Transverse colon (tissue), 4 donors: ENCODE results near the gene CLDN14. TPM values are rescaled to one million over a fixed set of nuclear protein-coding genes. Genes with fewer than 3 reads are reported as not detected.

Experiments used
- DNase-seq: peaks from one replicate; pipeline ENCODE4 v3.0.0-alpha.2; 2019
- H3K27ac ChIP-seq, 4 donors: fragments of 200-600 bp; sonication (generic); 2 replicates each; pipeline ENCODE4 v1.5.1; 2016 to 2018; ENCODE audit warnings: inconsistent platforms in 4 of 4
- H3K27me3 ChIP-seq: fragments of 200-600 bp; sonication (generic); 2 replicates; pipeline ENCODE4 v1.5.1; 2017; ENCODE audit warnings: inconsistent platforms
- H3K36me3 ChIP-seq, 4 donors: fragments of 200-600 bp; sonication (generic); 2 replicates each; pipeline ENCODE4 v1.5.1; 2017 to 2019; ENCODE audit warnings: inconsistent platforms in 4 of 4
- H3K4me1 ChIP-seq, 4 donors: fragments of 200-600 bp; sonication (generic); 2 replicates each; pipeline ENCODE4 v1.5.1; 2017 to 2020; ENCODE audit warnings: inconsistent platforms in 4 of 4
- H3K4me3 ChIP-seq, 4 donors: fragments of 200-600 bp; sonication (generic); 1 replicate in 1 of 4; 2 replicates in 3 of 4; pipeline versions ENCODE4 v1.5.1 to v1.6.1; 2017 to 2019; ENCODE audit warnings: inconsistent platforms in 4 of 4
- H3K9me3 ChIP-seq, 2 donors: fragments of 200-600 bp; sonication (generic); 2 replicates each; pipeline ENCODE4 v1.5.1; 2017 to 2019; ENCODE audit warnings: inconsistent platforms in 2 of 2
- EP300 ChIP-seq: sonication (generic); formaldehyde crosslinking; IDR thresholded peaks from one replicate; pipeline ENCODE4 v1.6.1; 2017; ENCODE audit warnings: antibody characterized with exemption, low read depth
- POLR2A ChIP-seq: fragments of 450-650 bp; IDR thresholded peaks from one replicate; pipeline ENCODE4 v1.6.1; 2016; ENCODE audit warnings: antibody characterized with exemption, mild to moderate bottlenecking, moderate library complexity
- POLR2AphosphoS5 ChIP-seq, 3 donors: sonication (generic); formaldehyde crosslinking; IDR thresholded peaks; one replicate each; pipeline ENCODE4 v1.6.1; 2016; ENCODE audit warnings: antibody characterized with exemption in 3 of 3
- WGBS, 2 donors: methylation state at CpG; one replicate each; pipeline ENCODE4 v1.1.5; 2018; ENCODE audit warnings: low coverage in 1 of 2; 5-methylcytosine and 5-hydroxymethylcytosine counted together
- in situ Hi-C, 4 donors: fragments of 200-750 bp; cut with MboI; loops; one replicate each; pipeline versions ENCODE4 v1.15.0 to v1.15.1; 2017; ENCODE audit warnings: low sequenced_read_pairs in 3 of 4, low pct_ligation_motif_present in 1 of 4, low pct_unique_long_range_greater_than_20kb in 1 of 4
- intact Hi-C: fragments of 100-400 bp; cut with DNase I; formaldehyde crosslinking; loops from one replicate; pipeline ENCODE4 v1.15.1; 2023; ENCODE audit warnings: low total_unique reads
- total RNA-seq, 4 donors: library from RNA; depleted of rRNA; stranded (reverse); fragments of >200 nt; gene quantifications; one replicate each; pipeline ENCODE4 v1.1.0, GENCODE V29; 2016
- TF ChIP-seq, protein P1 (sequence below), 5 experiments: fragments of 200-600 bp in 3 of 5; fragments of 450-650 bp in 2 of 5; sonication (generic) in 3 of 5; IDR thresholded peaks; 1 replicate in 2 of 5; 2 replicates in 3 of 5; pipeline ENCODE4 v1.5.1; 2016 to 2017; ENCODE audit warnings: antibody characterized with exemption in 5 of 5, inconsistent platforms in 3 of 5, mild to moderate bottlenecking in 2 of 5, moderate library complexity in 1 of 5

CLDN14 gene
- total RNA-seq, 4 donors from 2014 or later: not detected

- Histone ChIP-seq H3K4me3 (no peak overlapping the region), H3K27ac (no peak overlapping the region), H3K9me3 (no peaks in the 10 kb centered on the region), H3K27me3 (no peaks in the 10 kb centered on the region), H3K4me1 (no peaks in the 10 kb centered on the region), H3K36me3 (no peaks in the 10 kb centered on the region)
- in situ Hi-C loops (no loop called here), intact Hi-C loops (no loop called here)
- no peak for TF ChIP-seq POLR2A
- TF ChIP-seq EP300: no peak
- no peak for TF ChIP-seq POLR2AphosphoS5 (IDR thresholded peaks at IDR 0.05)
- TF ChIP-seq, protein P1, sequence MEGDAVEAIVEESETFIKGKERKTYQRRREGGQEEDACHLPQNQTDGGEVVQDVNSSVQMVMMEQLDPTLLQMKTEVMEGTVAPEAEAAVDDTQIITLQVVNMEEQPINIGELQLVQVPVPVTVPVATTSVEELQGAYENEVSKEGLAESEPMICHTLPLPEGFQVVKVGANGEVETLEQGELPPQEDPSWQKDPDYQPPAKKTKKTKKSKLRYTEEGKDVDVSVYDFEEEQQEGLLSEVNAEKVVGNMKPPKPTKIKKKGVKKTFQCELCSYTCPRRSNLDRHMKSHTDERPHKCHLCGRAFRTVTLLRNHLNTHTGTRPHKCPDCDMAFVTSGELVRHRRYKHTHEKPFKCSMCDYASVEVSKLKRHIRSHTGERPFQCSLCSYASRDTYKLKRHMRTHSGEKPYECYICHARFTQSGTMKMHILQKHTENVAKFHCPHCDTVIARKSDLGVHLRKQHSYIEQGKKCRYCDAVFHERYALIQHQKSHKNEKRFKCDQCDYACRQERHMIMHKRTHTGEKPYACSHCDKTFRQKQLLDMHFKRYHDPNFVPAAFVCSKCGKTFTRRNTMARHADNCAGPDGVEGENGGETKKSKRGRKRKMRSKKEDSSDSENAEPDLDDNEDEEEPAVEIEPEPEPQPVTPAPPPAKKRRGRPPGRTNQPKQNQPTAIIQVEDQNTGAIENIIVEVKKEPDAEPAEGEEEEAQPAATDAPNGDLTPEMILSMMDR (IDR thresholded peaks at IDR 0.05): no peak
- DNase-seq: no peak
- WGBS, 2 donors: 69 to 73% methylated on average over 3 to 4 of the region's 4 CpGs
Observed at GRCh38 chr21:36454706-36455105, 25.2 kb downstream of the CLDN14 start.

GRCh38 chr21:36454093-36454531 lies 25.8 kb downstream of the CLDN14 start:
- Histone ChIP-seq H3K27me3 (no peaks in the 10 kb centered on the region), H3K27ac (no peak overlapping the region), H3K9me3 (no peaks in the 10 kb centered on the region), H3K4me1 (no peaks in the 10 kb centered on the region), H3K36me3 (no peaks in the 10 kb centered on the region), H3K4me3 (no peak overlapping the region)
- intact Hi-C loops: no loop called here
- no peak for TF ChIP-seq EP300
- TF ChIP-seq, protein P1 (IDR thresholded peaks at IDR 0.05): no peak
- TF ChIP-seq POLR2A: no peak
- TF ChIP-seq POLR2AphosphoS5 (IDR thresholded peaks at IDR 0.05): no peak
- DNase-seq: no peak
- in situ Hi-C loops: no loop called here
- 22 to 60% methylated on average over 2 to 4 of the region's 4 CpGs for WGBS, 2 donors

GRCh38 chr21:36452281-36452825 lies 27.6 kb downstream of the CLDN14 start:
- in situ Hi-C loops: no loop called here
- no peaks in the 10 kb centered on the region for H3K9me3 ChIP-seq
- TF ChIP-seq POLR2AphosphoS5 (IDR thresholded peaks at IDR 0.05) (no peak), EP300 (no peak), POLR2A (no peak)
- TF ChIP-seq, protein P1 (IDR thresholded peaks at IDR 0.05): no peak

DNA sequence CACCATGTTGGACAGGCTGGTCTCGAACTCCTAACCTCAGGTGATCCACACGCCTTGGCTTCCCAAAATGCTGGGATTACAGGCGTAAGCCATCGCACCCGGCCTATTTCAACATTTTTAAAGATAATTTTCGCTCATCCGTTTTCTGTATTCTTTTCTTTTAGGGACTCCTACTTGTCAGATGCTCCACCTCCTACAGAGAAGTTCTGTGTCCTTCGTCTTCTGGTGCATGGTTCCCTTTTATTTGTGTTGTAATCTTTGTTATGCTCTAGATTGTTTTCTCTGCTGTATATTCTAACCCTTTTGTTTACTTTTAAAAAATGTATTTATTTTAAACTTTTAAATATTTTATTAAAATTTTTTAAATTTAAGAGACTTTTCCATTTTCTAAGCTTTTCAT lies 28.4 kb downstream of the CLDN14 start:
- Histone ChIP-seq H3K4me1 (no peaks in the 10 kb centered on the region), H3K4me3 (no peak overlapping the region), H3K27me3 (no peaks in the 10 kb centered on the region), H3K36me3 (no peaks in the 10 kb centered on the region), H3K27ac (no peak overlapping the region), H3K9me3 (no peaks in the 10 kb centered on the region)
- DNase-seq: no peak
- TF ChIP-seq, protein P1 (IDR thresholded peaks at IDR 0.05): no peak
- no peak for TF ChIP-seq POLR2AphosphoS5 (IDR thresholded peaks at IDR 0.05)
- WGBS, 2 donors: 92 to 98% methylated on average over 6 to 8 of the region's 8 CpGs
- intact Hi-C loops: no loop called here
- in situ Hi-C loops: no loop called here

More at GRCh38 chr21:36452281-36452825, 27.6 kb downstream of the CLDN14 start:
- H3K4me1 ChIP-seq: no peaks in the 10 kb centered on the region
- intact Hi-C loops: no loop called here
- H3K36me3 ChIP-seq: no peaks in the 10 kb centered on the region
- WGBS, 2 donors: 83 to 86% methylated on average over 6 of the region's 6 CpGs
- no peak overlapping the region for H3K27ac ChIP-seq
- no peak overlapping the region for H3K4me3 ChIP-seq
- no peaks in the 10 kb centered on the region for H3K27me3 ChIP-seq
- DNase-seq: no peak
